Endothelial cell of umbilical vein (primary cell): Measurements from ENCODE around the gene CHURC1. TPM values are rescaled to one million over a fixed set of nuclear protein-coding genes. Genes with fewer than 3 reads are reported as not detected.

Experiments
- BruUV-seq: library from RNA; stranded (reverse); fragments of 400-500 nt; replicated peaks from 2 replicates; lab custom pipeline; 2021; lab: Mats Ljungman, UMichigan
- CTCF ChIA-PET: fragments of 300-600, 350-600 bp; sonication (Branson Sonifier 250); formaldehyde crosslinking; loops from one replicate; lab custom pipeline; 2021; ENCODE audit warnings: antibody characterized with exemption, inconsistent platforms; lab: Charles Lee
- POLR2A ChIA-PET: fragments of 300-600, 350-600 bp; sonication (Branson Sonifier 250); formaldehyde crosslinking; loops from one replicate; lab custom pipeline; 2021; ENCODE audit warnings: antibody characterized with exemption, inconsistent platforms; lab: Charles Lee
- DNase-seq: peaks from one replicate; pipeline ENCODE4 v3.0.0-alpha.2; 2011; ENCODE audit warnings: low read depth, low spot score
- FAIRE-seq: peaks from 2 replicates; lab custom pipeline; 2011; peaks lifted over from hg19 to GRCh38; lab: Jason Lieb, UNC
- H2AFZ ChIP-seq: 2 replicates; pipeline ENCODE4 v1.6.0; 2012; ENCODE audit warnings: low read depth, low read length, control low read depth, inconsistent platforms
- H3K27ac ChIP-seq: 2 replicates; pipeline ENCODE4 v1.5.1; 2011; ENCODE audit warnings: low read depth, mild to moderate bottlenecking, control low read depth, low read length, moderate library complexity; ENCODE audit not compliant: insufficient read depth
- H3K27me3 ChIP-seq, 2 experiments: 2 replicates each; pipeline versions ENCODE4 v1.6.0 to v1.6.1; 2011; ENCODE audit warnings: low read length in 2 of 2, mixed read lengths in 1 of 2; ENCODE audit not compliant: control insufficient read depth in 2 of 2, insufficient read depth in 2 of 2
- H3K36me3 ChIP-seq, 2 experiments: 2 replicates in 1 of 2; 3 replicates in 1 of 2; pipeline ENCODE4 v1.5.1; 2011; ENCODE audit warnings: low read length in 2 of 2, mild to moderate bottlenecking in 1 of 2, moderate library complexity in 1 of 2; ENCODE audit not compliant: control insufficient read depth in 2 of 2, insufficient read depth in 2 of 2; ENCODE audit errors: extremely low read depth in 1 of 2
- H3K4me1 ChIP-seq: 3 replicates; pipeline ENCODE4 v1.5.1; 2011; ENCODE audit warnings: mild to moderate bottlenecking, low read length; ENCODE audit not compliant: control insufficient read depth, insufficient read depth; ENCODE audit errors: extremely low read depth
- H3K4me2 ChIP-seq: 2 replicates; pipeline ENCODE4 v1.6.1; 2011; ENCODE audit warnings: low read length, control low read depth, mixed read lengths; ENCODE audit not compliant: insufficient read depth
- H3K4me3 ChIP-seq, 3 experiments: fragments of 200-600 bp in 1 of 3; sonication (generic), shearing (Covaris generic) in 1 of 3; replicated peaks in 1 of 3; 2 replicates each; pipeline ENCODE4 v1.5.1; 2011 to 2016; ENCODE audit warnings: control low read depth in 3 of 3, low read length in 3 of 3, mild to moderate bottlenecking in 2 of 3, inconsistent platforms in 1 of 3, low read depth in 1 of 3, moderate library complexity in 1 of 3; ENCODE audit not compliant: insufficient read depth in 1 of 3
- H3K79me2 ChIP-seq: 2 replicates; pipeline ENCODE4 v1.6.0; 2012; ENCODE audit warnings: low read length, inconsistent platforms; ENCODE audit not compliant: control insufficient read depth, insufficient read depth
- H3K9ac ChIP-seq: replicated peaks from 2 replicates; pipeline ENCODE3; 2011; ENCODE audit warnings: low read length, control low read depth; ENCODE audit not compliant: insufficient read depth; ENCODE audit errors: extremely low read depth
- H3K9me1 ChIP-seq: replicated peaks from 3 replicates; pipeline ENCODE4 v1.6.0; 2011; ENCODE audit warnings: mild to moderate bottlenecking, low read length; ENCODE audit not compliant: control insufficient read depth, insufficient read depth; ENCODE audit errors: extremely low read depth
- H3K9me3 ChIP-seq: replicated peaks from 2 replicates; pipeline ENCODE4 v1.5.1; 2012; ENCODE audit warnings: low read length, inconsistent platforms; ENCODE audit not compliant: control insufficient read depth, insufficient read depth
- H4K20me1 ChIP-seq: replicated peaks from 2 replicates; pipeline ENCODE3; 2011; ENCODE audit warnings: mild to moderate bottlenecking, low read length; ENCODE audit not compliant: control insufficient read depth, insufficient read depth; ENCODE audit errors: extremely low read depth
- CTCF ChIP-seq, 2 donors: IDR thresholded peaks; 1 replicate in 1 of 2; 2 replicates in 1 of 2; pipeline ENCODE4 v1.5.1; 2011; ENCODE audit warnings: low read length in 2 of 2, mild to moderate bottlenecking in 2 of 2, moderate library complexity in 2 of 2, control low read depth in 1 of 2, inconsistent platforms in 1 of 2, low read depth in 1 of 2; ENCODE audit not compliant: insufficient read depth in 1 of 2; ENCODE audit errors: extremely low read depth in 1 of 2
- EZH2 ChIP-seq: IDR thresholded peaks from 2 replicates; pipeline ENCODE4 v1.6.1; 2012; ENCODE audit warnings: borderline replicate concordance, low read depth, mild to moderate bottlenecking, moderate library complexity, low read length, inconsistent platforms; ENCODE audit not compliant: severe bottlenecking
- FOS ChIP-seq: IDR thresholded peaks from 2 replicates; pipeline ENCODE4 v1.6.1; 2011; ENCODE audit warnings: mild to moderate bottlenecking, low read length, moderate library complexity, borderline replicate concordance; ENCODE audit not compliant: insufficient read depth
- GATA2 ChIP-seq: IDR thresholded peaks from 2 replicates; pipeline ENCODE4 v1.7.0; 2011; ENCODE audit warnings: low read depth, mild to moderate bottlenecking, moderate library complexity, mixed read lengths, low read length; ENCODE audit not compliant: insufficient read length, insufficient read depth
- JUN ChIP-seq: IDR thresholded peaks from 2 replicates; pipeline ENCODE4 v1.6.1; 2011; ENCODE audit warnings: borderline replicate concordance, low read depth; ENCODE audit not compliant: insufficient read length, insufficient read depth
- MAX ChIP-seq: IDR thresholded peaks from 2 replicates; pipeline ENCODE4 v1.6.1; 2011; ENCODE audit not compliant: insufficient read depth, insufficient read length
- MYC ChIP-seq: IDR thresholded peaks from one replicate; pipeline ENCODE4 v1.6.1; 2011; ENCODE audit warnings: mild to moderate bottlenecking, low read depth, low read length
- POLR2A ChIP-seq: IDR thresholded peaks from 2 replicates; pipeline ENCODE4 v1.6.1; 2012; ENCODE audit warnings: low read depth, mild to moderate bottlenecking, control low read depth, low read length
- POLR2AphosphoS5 ChIP-seq: IDR thresholded peaks from 2 replicates; pipeline ENCODE4 v1.6.1; 2012; ENCODE audit warnings: low read depth, mild to moderate bottlenecking, control low read depth, low read length, moderate library complexity; ENCODE audit not compliant: insufficient read depth
- dilution Hi-C: fragments of 300-500 bp; cut with MboI; formaldehyde crosslinking; loops from one replicate; pipeline ENCODE4 v1.15.0; 2019; ENCODE audit warnings: low sequenced_read_pairs; ENCODE audit not compliant: extremely low pct_ligation_motif_present
- intact Hi-C: fragments of 100-400 bp; cut with micrococcal nuclease; formaldehyde crosslinking; loops from one replicate; pipeline ENCODE4 v1.10.0; 2022
- polyA plus RNA-seq, 4 experiments: library from polyadenylated mRNA; depleted of rRNA in 3 of 4; stranded (reverse) in 3 of 4; unstranded in 1 of 4; fragments of >200 nt; gene quantifications; 2 replicates each; pipeline versions ENCODE4 v1.2.1 to v1.2.3, GENCODE V29; 2011 to 2012; ENCODE audit warnings: missing spikeins in 1 of 4
- total RNA-seq: library from RNA; stranded (reverse); gene quantifications from 2 replicates; pipeline ENCODE4 v1.2.3, GENCODE V29; 2021

Gene CHURC1
- total and polyA plus RNA-seq, 2 donors (not counting 3 experiments of a cell fraction or from before 2014, with no cell fraction given), result 44.4 to 62.2 TPM

- TF ChIP-seq JUN, result no peak
- no peak for TF ChIP-seq CTCF (IDR thresholded peaks at IDR 0.05; ENCODE audit: extremely low read depth in 1 of 2, insufficient read depth in 1 of 2, low read depth in 1 of 2, low read length in 2 of 2)
- no peak for TF ChIP-seq EZH2
- TF ChIP-seq FOS, result no peak
- TF ChIP-seq GATA2, result no peak
- TF ChIP-seq MAX, result no peak
- TF ChIP-seq POLR2AphosphoS5, result no peak
- no peak for TF ChIP-seq POLR2A
- TF ChIP-seq MYC, result no peak
- Histone ChIP-seq H4K20me1 (no peaks in the 10 kb centered on the region), H3K9ac (no peak overlapping the region), H3K4me3 (no peak overlapping the region), H3K9me3 (no peaks in the 10 kb centered on the region), H3K9me1 (no peaks in the 10 kb centered on the region), H3K36me3 (peaks cover 0 to 4% of the 10 kb centered on the region in 2 experiments), H2AFZ (no peak overlapping the region), H3K27ac (no peak overlapping the region), H3K4me2 (no peak overlapping the region), H3K27me3 (no peaks in the 10 kb centered on the region), H3K4me1 (no peaks in the 10 kb centered on the region), H3K79me2 (no peaks in the 10 kb centered on the region)
- DNase-seq, result no peak
- dilution Hi-C loops (no loop called here), intact Hi-C loops (no loop called here)
- ChIA-PET POLR2A (no interaction called here), CTCF (interaction anchor here (1.0 to 2.2 kb wide), 5 partner anchors 9 to 112 kb away, joined by 3 to 15 read pairs (median 4); no protein-coding TSS in a partner anchor)
- no peak for FAIRE-seq
- no TSS peak for BruUV-seq
Observed at GRCh38 chr14:64935508-64935907, 21.3 kb downstream of the CHURC1 start.
